ENCODE data around the gene ZNF669. TPM values are rescaled to one million over a fixed set of nuclear protein-coding genes. Genes with fewer than 3 reads are reported as not detected.

Gene ZNF669
- total RNA-seq, 4 donors from 2014 or later: 4.8 to 6.2 (median 5.9) TPM

GRCh38 chr1:247114351-247115140 lies 10.4 kb upstream of the ZNF669 start:
- no peaks in the 10 kb centered on the region for H3K36me3 ChIP-seq
- no peaks in the 10 kb centered on the region for H3K27me3 ChIP-seq
- no peak overlapping the region for H3K4me3 ChIP-seq
- 94% methylated on average over 12 of the region's 13 CpGs for WGBS
- H3K4me1 ChIP-seq: peaks cover 12 to 26% (median 22%) of the 10 kb centered on the region in 4 donors
- DNase-seq (ENCODE audit: extremely low spot score): no peak
- no peaks in the 10 kb centered on the region for H3K9me3 ChIP-seq
- H3K27ac ChIP-seq (replicated peaks in 1 of 4): no peak overlapping the region
- TF ChIP-seq CTCF (IDR thresholded peaks at IDR 0.05): no peak
- no peak for TF ChIP-seq EP300 (IDR thresholded peaks at IDR 0.05)
- TF ChIP-seq POLR2AphosphoS5 (IDR thresholded peaks at IDR 0.05): no peak
- TF ChIP-seq POLR2A (IDR thresholded peaks at IDR 0.05; ENCODE audit: low read depth): no peak
- intact Hi-C loops (cut with DNase I): loop anchor here (5.0 kb wide), 2 partner anchors 37 to 58 kb away; partner anchors contain the start of genes ZNF124 and ZNF670

DNA sequence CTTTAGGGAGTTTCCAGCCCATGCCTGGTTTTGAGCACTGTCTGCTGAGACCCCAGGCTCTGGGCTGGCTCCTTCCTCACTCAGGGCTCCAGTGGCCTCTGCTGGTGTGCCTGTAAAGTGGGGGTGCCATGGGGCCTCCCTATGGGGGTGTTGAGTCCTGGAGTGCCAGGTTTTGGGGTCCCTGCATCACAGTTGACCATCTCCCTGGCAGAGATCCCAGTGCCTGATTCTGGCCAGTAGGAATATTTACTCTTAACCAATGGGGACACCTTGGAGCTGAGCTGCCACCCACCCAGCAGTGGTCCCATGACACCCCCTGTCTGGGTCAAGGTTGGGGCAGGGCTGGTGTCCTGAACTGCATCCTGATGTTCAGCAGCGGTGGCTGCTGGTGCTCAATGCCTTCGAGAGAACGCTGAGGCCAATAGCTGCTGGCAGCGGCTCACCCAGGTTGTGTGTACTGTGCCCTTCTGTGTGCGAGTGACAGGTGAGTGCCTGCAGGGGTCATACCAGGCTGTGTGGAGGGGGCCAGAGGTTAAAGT lies 9.6 kb upstream of the ZNF669 start:
- WGBS: 93% methylated on average over 5 of the region's 5 CpGs

DNA sequence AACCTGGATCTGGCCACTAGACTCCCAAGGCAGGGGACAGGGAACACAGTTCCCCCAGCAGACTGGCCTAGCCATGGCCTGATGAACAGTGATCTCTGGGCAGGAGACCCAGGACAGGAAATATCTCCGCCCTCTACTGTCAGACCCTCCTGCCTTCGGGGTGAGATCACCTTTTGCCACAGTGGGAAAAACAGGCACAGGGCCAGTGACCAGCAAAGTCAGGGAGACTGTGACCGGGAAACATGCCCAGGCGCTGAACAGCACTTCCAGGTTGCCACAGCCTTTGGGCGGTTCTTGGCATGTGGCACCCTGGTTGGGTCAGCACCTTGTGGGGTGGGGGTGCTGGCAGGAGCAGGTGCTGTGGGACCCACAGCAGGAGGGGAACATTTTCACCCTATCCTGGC lies 8.9 kb upstream of the ZNF669 start:
- TF ChIP-seq CTCF (IDR thresholded peaks at IDR 0.05) (no peak), EP300 (IDR thresholded peaks at IDR 0.05) (no peak), POLR2AphosphoS5 (IDR thresholded peaks at IDR 0.05) (no peak), POLR2A (IDR thresholded peaks at IDR 0.05; ENCODE audit: low read depth) (no peak)
- intact Hi-C loops (cut with DNase I): loop anchor here (5.0 kb wide), 2 partner anchors 36 to 59 kb away; partner anchors contain the start of genes ZNF124 and ZNF670

More for the DNA sequence above, 9.6 kb upstream of the ZNF669 start:
- TF ChIP-seq EP300 (IDR thresholded peaks at IDR 0.05): no peak
- Histone ChIP-seq H3K27me3 (no peaks in the 10 kb centered on the region), H3K4me3 (no peak overlapping the region), H3K27ac (replicated peaks in 1 of 4) (no peak overlapping the region), H3K9me3 (no peaks in the 10 kb centered on the region), H3K36me3 (no peaks in the 10 kb centered on the region), H3K4me1 (peaks cover 12 to 26% (median 22%) of the 10 kb centered on the region in 4 donors)
- intact Hi-C loops (cut with DNase I): loop anchor here (5.0 kb wide), 2 partner anchors 37 to 58 kb away; partner anchors contain the start of genes ZNF124 and ZNF670
- no peak for DNase-seq (ENCODE audit: extremely low spot score)

GRCh38 chr1:247112479-247112781 lies 8.3 kb upstream of the ZNF669 start:
- intact Hi-C loops (cut with DNase I): loop anchor here (5.0 kb wide), 2 partner anchors 35 to 60 kb away; partner anchors contain the start of genes ZNF124 and ZNF670
- H3K4me1 ChIP-seq: peaks cover 12 to 26% (median 22%) of the 10 kb centered on the region in 4 donors
- 33% methylated on average over 3 of the region's 9 CpGs for WGBS
- DNase-seq (ENCODE audit: extremely low spot score): no peak
- no peaks in the 10 kb centered on the region for H3K36me3 ChIP-seq
- H3K27ac ChIP-seq (replicated peaks in 1 of 4): peak overlapping the region; percentile 89 to 95 (median 92)
- peak overlapping the region; percentile 72 to 97 (median 86) for H3K4me3 ChIP-seq
- TF ChIP-seq EP300 (IDR thresholded peaks at IDR 0.05) (no peak), POLR2A (IDR thresholded peaks at IDR 0.05; ENCODE audit: low read depth) (no peak)
- no peaks in the 10 kb centered on the region for H3K9me3 ChIP-seq
- no peaks in the 10 kb centered on the region for H3K27me3 ChIP-seq

More for the DNA sequence above, 8.9 kb upstream of the ZNF669 start:
- no peak for DNase-seq (ENCODE audit: extremely low spot score)
- WGBS: 89% methylated on average over 5 of the region's 5 CpGs
- H3K4me1 ChIP-seq: peaks cover 12 to 26% (median 22%) of the 10 kb centered on the region in 4 donors
- H3K36me3 ChIP-seq: no peaks in the 10 kb centered on the region
- H3K4me3 ChIP-seq: no peak overlapping the region
- no peaks in the 10 kb centered on the region for H3K27me3 ChIP-seq
- H3K9me3 ChIP-seq: no peaks in the 10 kb centered on the region
- peak overlapping the region in 3 of 4 donors; percentile 89 to 95 (median 90) for H3K27ac ChIP-seq (replicated peaks in 1 of 4)

DNA sequence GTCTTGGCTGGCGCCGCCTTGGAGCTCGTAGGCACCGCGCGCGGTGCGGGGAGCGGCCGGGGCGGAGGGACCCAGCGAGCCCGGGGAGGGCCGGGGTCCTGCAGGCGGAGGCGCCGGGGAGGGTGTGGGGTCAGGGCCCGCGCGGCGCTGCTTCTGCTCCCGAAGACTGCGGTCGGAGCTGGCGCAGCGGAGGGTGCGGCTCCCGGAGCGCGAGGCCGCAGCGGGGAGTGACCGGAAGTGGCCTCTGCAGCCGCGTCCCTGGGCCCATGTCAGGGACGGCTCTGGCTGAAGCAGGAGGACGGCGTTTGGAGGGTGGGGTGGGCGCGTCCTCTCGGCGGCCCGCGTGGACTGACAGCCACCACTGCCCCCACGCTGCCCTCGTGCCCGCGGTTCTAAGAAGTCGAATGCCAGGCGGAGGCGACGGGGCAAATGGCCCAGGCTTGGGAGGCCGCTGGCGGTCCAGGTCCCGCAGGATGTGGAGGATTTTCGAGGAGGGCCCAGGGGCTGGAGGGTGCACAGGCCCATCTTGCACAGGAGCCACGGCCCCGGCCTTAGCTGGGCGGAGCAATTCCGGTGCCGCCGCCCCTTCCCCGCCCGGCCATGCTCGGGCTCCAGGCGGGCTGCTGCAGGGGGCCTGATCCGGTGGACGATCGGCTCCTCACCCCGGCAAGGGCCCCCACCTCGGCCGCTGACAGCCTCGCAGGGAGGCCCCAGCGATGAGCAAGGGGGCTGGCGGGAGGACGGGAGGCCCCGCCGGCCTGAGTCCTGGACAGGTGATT lies 7.7 kb upstream of the ZNF669 start:
- Histone ChIP-seq H3K4me3 (peak overlapping the region; percentile 72 to 97 (median 86)), H3K27me3 (no peaks in the 10 kb centered on the region), H3K36me3 (no peaks in the 10 kb centered on the region), H3K9me3 (no peaks in the 10 kb centered on the region), H3K27ac (replicated peaks in 1 of 4) (peak overlapping the region; percentile 89 to 95 (median 92)), H3K4me1 (peaks cover 12 to 26% (median 22%) of the 10 kb centered on the region in 4 donors)
- peak; percentile 88 for DNase-seq (ENCODE audit: extremely low spot score)
- no peak for TF ChIP-seq POLR2A (IDR thresholded peaks at IDR 0.05; ENCODE audit: low read depth)
- no peak for TF ChIP-seq CTCF (IDR thresholded peaks at IDR 0.05)
- TF ChIP-seq EP300 (IDR thresholded peaks at IDR 0.05): no peak
- peak; percentile 76 to 78 for TF ChIP-seq POLR2AphosphoS5 (IDR thresholded peaks at IDR 0.05)
- no CpG with 5 or more reads among the region's 78 CpGs for WGBS
- intact Hi-C loops (cut with DNase I): loop anchor here (5.0 kb wide), 2 partner anchors 35 to 60 kb away; partner anchors contain the start of genes ZNF124 and ZNF670

Data from esophagus muscularis mucosa (tissue), 4 donors.